PC-3 (cell line): ENCODE data around the gene ABCC5. TPM values are rescaled to one million over a fixed set of nuclear protein-coding genes. Genes with fewer than 3 reads are reported as not detected.

ENCODE experiments used
- ATAC-seq: fragments of 200-7000 bp; cut with Tn5 transposase; 2 replicates; pipeline ENCODE4 v1.9.1; 2020; ENCODE audit warnings: mild to moderate bottlenecking, moderate library complexity
- BruUV-seq: library from RNA; stranded (reverse); fragments of 400-500 nt; replicated peaks from 2 replicates; lab custom pipeline; 2021; lab: Mats Ljungman, UMichigan
- CTCF ChIA-PET: fragments of 300-600 bp; sonication (Branson Sonifier 250); formaldehyde crosslinking; loops from one replicate; lab custom pipeline; 2022; ENCODE audit warnings: antibody characterized with exemption; lab: Charles Lee
- POLR2A ChIA-PET: fragments of 300-600 bp; sonication (Branson Sonifier 250); formaldehyde crosslinking; loops from one replicate; lab custom pipeline; 2022; ENCODE audit warnings: antibody characterized with exemption; ENCODE audit not compliant: unreplicated experiment; lab: Charles Lee
- DNase-seq: peaks from one replicate; pipeline ENCODE4 v3.0.0-alpha.2; 2015
- H2AFZ ChIP-seq: fragments of 300-600 bp; sonication (generic); 2 replicates; pipeline ENCODE4 v1.6.0; 2016; ENCODE audit warnings: antibody characterized with exemption, low read length
- H3F3A ChIP-seq: fragments of 300-600 bp; sonication (generic); one replicate; pipeline ENCODE4 v1.6.0; 2017; ENCODE audit warnings: antibody characterized with exemption, low read length, control low read depth, mild to moderate bottlenecking; ENCODE audit not compliant: unreplicated experiment
- H3K27ac ChIP-seq: fragments of 300-600 bp; sonication (generic); 2 replicates; pipeline ENCODE4 v1.5.1; 2016; ENCODE audit warnings: mild to moderate bottlenecking, low read length
- H3K27me3 ChIP-seq: fragments of 300-600 bp; sonication (generic); 2 replicates; pipeline ENCODE4 v1.6.1; 2016; ENCODE audit warnings: low read length, mixed read lengths
- H3K36me3 ChIP-seq: fragments of 300-600 bp; sonication (generic); 2 replicates; pipeline ENCODE4 v1.6.1; 2016; ENCODE audit warnings: low read depth, mixed run types, low read length, mixed read lengths
- H3K4me1 ChIP-seq: fragments of 300-600 bp; sonication (generic); 2 replicates; pipeline ENCODE4 v1.5.1; 2016; ENCODE audit warnings: low read length; ENCODE audit not compliant: insufficient read depth
- H3K4me2 ChIP-seq: fragments of 300-600 bp; sonication (generic); 2 replicates; pipeline ENCODE4 v1.6.0; 2016; ENCODE audit warnings: low read length
- H3K4me3 ChIP-seq: fragments of 300-600 bp; sonication (generic); 2 replicates; pipeline ENCODE4 v1.5.1; 2016; ENCODE audit warnings: mild to moderate bottlenecking, low read length, mixed read lengths
- H3K79me2 ChIP-seq: fragments of 300-600 bp; sonication (generic); 2 replicates; pipeline ENCODE4 v1.6.1; 2017; ENCODE audit warnings: low read length, mixed read lengths
- H3K9ac ChIP-seq: fragments of 300-600 bp; sonication (generic); 2 replicates; pipeline ENCODE4 v1.6.0; 2016; ENCODE audit warnings: mild to moderate bottlenecking, low read length
- H3K9me2 ChIP-seq: fragments of 300-600 bp; sonication (generic); replicated peaks from 2 replicates; pipeline ENCODE4 v1.6.1; 2016; ENCODE audit warnings: mixed run types, low read length, mixed read lengths
- H3K9me3 ChIP-seq: fragments of 300-600 bp; sonication (generic); 2 replicates; pipeline ENCODE4 v1.6.1; 2016; ENCODE audit warnings: low read length, mixed read lengths
- H4K20me1 ChIP-seq: fragments of 300-600 bp; sonication (generic); 2 replicates; pipeline ENCODE4 v1.6.1; 2016; ENCODE audit warnings: low read length, mixed read lengths
- EZH2 ChIP-seq: fragments of 300-600 bp; sonication (generic); IDR thresholded peaks from one replicate; pipeline ENCODE4 v1.6.1; 2017; ENCODE audit warnings: antibody characterized with exemption, mild to moderate bottlenecking, low read length; ENCODE audit not compliant: unreplicated experiment
- EZH2phosphoT487 ChIP-seq: fragments of 300-600 bp; sonication (generic); IDR thresholded peaks from 2 replicates; pipeline ENCODE4 v1.6.1; 2018; ENCODE audit warnings: mild to moderate bottlenecking, antibody characterized with exemption, low read length, borderline replicate concordance
- intact Hi-C: fragments of 100-400 bp; cut with micrococcal nuclease; formaldehyde crosslinking; loops from 2 replicates; pipeline ENCODE4 v1.9.0; 2023
- total RNA-seq: library from RNA; depleted of rRNA; stranded (reverse); fragments of >200 nt; gene quantifications from 2 replicates; pipeline ENCODE4 v1.2.3, GENCODE V29; 2014
- TF ChIP-seq, protein P1 (sequence below): fragments of 300-600 bp; sonication (generic); conservative IDR thresholded peaks from 2 replicates; pipeline ENCODE4 v1.5.1; 2017; ENCODE audit warnings: antibody characterized with exemption, low read depth, mild to moderate bottlenecking, low read length

Gene ABCC5
- total RNA-seq, 1 experiment from 2014 or later: 16.1 TPM

DNA sequence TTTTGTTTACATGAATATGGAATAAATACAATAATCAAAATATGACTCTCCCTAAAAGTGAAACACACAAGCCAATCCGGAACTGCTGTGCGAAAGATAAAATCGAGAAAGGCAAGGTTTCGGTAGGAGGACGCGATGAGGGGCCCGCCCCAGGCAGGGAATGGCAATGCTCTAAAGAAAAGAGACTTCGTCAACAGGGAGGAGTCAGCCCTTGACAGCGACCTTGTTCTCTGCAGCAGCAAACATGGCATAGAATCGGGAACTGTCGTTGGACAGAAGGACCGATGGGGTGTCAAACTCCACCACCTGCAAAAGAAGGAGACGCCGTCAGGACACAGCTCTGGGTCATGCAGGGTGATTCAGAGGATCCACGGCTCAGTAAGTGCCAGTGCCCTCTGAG lies 96.6 kb downstream of the ABCC5 start:
- ChIA-PET CTCF (no interaction called here), POLR2A (no interaction called here)
- intact Hi-C loops: no loop called here
- H3K4me2 ChIP-seq: no peak overlapping the region
- H3K9me3 ChIP-seq: no peaks in the 10 kb centered on the region
- no peaks in the 10 kb centered on the region for H3K27me3 ChIP-seq
- no peak for ATAC-seq
- H2AFZ ChIP-seq: no peak overlapping the region
- no peak for DNase-seq
- no peaks in the 10 kb centered on the region for H3K9me2 ChIP-seq
- H3F3A ChIP-seq: peaks cover 5% of the 10 kb centered on the region
- H3K9ac ChIP-seq: no peak overlapping the region
- no TSS peak for BruUV-seq
- peaks cover 11% of the 10 kb centered on the region; the same call in 1 of the 2 replicates for H3K36me3 ChIP-seq
- TF ChIP-seq EZH2: no peak
- TF ChIP-seq, protein P1, sequence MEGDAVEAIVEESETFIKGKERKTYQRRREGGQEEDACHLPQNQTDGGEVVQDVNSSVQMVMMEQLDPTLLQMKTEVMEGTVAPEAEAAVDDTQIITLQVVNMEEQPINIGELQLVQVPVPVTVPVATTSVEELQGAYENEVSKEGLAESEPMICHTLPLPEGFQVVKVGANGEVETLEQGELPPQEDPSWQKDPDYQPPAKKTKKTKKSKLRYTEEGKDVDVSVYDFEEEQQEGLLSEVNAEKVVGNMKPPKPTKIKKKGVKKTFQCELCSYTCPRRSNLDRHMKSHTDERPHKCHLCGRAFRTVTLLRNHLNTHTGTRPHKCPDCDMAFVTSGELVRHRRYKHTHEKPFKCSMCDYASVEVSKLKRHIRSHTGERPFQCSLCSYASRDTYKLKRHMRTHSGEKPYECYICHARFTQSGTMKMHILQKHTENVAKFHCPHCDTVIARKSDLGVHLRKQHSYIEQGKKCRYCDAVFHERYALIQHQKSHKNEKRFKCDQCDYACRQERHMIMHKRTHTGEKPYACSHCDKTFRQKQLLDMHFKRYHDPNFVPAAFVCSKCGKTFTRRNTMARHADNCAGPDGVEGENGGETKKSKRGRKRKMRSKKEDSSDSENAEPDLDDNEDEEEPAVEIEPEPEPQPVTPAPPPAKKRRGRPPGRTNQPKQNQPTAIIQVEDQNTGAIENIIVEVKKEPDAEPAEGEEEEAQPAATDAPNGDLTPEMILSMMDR: no peak
- TF ChIP-seq EZH2phosphoT487: no peak
- H4K20me1 ChIP-seq: no peaks in the 10 kb centered on the region
- H3K4me1 ChIP-seq: peaks cover 22% of the 10 kb centered on the region
- H3K79me2 ChIP-seq: no peaks in the 10 kb centered on the region
- H3K27ac ChIP-seq: no peak overlapping the region
- no peak overlapping the region for H3K4me3 ChIP-seq

DNA sequence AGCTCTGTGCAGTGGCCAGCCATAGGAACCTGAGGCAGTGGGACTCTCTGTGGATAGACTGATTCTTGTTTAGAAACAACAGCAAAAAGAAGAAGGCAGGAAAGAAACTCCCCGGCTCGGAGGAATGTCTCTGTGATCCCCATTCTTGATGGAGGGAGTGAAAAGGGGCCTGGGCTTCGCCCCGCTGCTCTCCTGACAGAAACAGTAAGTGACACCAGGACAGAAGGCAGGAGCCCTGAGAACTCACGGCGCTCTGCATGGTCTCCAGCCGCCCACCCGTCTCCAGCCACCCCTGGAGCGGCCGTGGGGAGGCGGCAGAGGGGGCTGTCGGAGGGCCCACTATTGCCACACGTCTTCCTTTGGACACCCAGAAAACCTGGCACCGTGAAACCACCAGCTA lies 97.3 kb downstream of the ABCC5 start:
- no peaks in the 10 kb centered on the region for H3K9me3 ChIP-seq
- H4K20me1 ChIP-seq: no peaks in the 10 kb centered on the region
- H2AFZ ChIP-seq: no peak overlapping the region
- H3K27me3 ChIP-seq: no peaks in the 10 kb centered on the region
- intact Hi-C loops: no loop called here
- no peak overlapping the region for H3K27ac ChIP-seq
- no peaks in the 10 kb centered on the region for H3K9me2 ChIP-seq
- no TSS peak for BruUV-seq
- H3K4me3 ChIP-seq: no peak overlapping the region
- peaks cover 11% of the 10 kb centered on the region; the same call in 1 of the 2 replicates for H3K36me3 ChIP-seq
- no peak for DNase-seq
- H3K79me2 ChIP-seq: no peaks in the 10 kb centered on the region
- no peak overlapping the region for H3K4me2 ChIP-seq
- peaks cover 5% of the 10 kb centered on the region for H3F3A ChIP-seq
- H3K9ac ChIP-seq: no peak overlapping the region
- TF ChIP-seq, protein P1: no peak
- no peak for TF ChIP-seq EZH2phosphoT487
- no peak for TF ChIP-seq EZH2
- ChIA-PET POLR2A (no interaction called here), CTCF (no interaction called here)
- ATAC-seq: no peak
- H3K4me1 ChIP-seq: peaks cover 18% of the 10 kb centered on the region

DNA sequence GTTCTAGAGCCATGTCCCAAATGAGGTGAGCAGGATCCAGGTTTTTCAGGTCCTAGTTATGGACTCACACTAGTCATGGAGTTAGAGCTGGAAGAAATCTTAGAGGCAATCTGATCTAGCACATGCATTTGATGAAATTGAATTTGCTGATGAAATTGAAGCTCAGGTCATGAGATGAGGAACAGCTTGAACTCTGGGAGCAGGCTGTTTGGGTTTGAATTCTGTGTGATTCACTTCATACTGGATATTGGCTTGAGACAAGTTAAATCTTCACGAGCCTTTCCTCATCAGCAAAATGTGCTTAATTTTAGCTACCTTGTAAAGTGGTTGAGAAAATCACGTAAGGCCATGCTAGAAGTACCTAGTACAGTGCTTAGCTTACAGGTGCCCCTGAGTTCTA lies 99.5 kb downstream of the ABCC5 start:
- no peak overlapping the region for H3K27ac ChIP-seq
- no peaks in the 10 kb centered on the region for H3K79me2 ChIP-seq
- H3K9me3 ChIP-seq: no peaks in the 10 kb centered on the region
- H3K27me3 ChIP-seq: no peaks in the 10 kb centered on the region
- peaks cover 6% of the 10 kb centered on the region; the same call in 1 of the 2 replicates for H3K36me3 ChIP-seq
- H3K4me3 ChIP-seq: no peak overlapping the region
- no peak overlapping the region for H3K4me2 ChIP-seq
- H3K9me2 ChIP-seq: no peaks in the 10 kb centered on the region
- intact Hi-C loops: no loop called here
- no peak for ATAC-seq
- peaks cover 18% of the 10 kb centered on the region for H3K4me1 ChIP-seq
- no peak for TF ChIP-seq EZH2phosphoT487
- TF ChIP-seq, protein P1: no peak
- TF ChIP-seq EZH2: no peak
- H3K9ac ChIP-seq: no peak overlapping the region
- ChIA-PET CTCF (no interaction called here), POLR2A (no interaction called here)
- H4K20me1 ChIP-seq: no peaks in the 10 kb centered on the region
- H2AFZ ChIP-seq: no peak overlapping the region
- DNase-seq: no peak
- H3F3A ChIP-seq: no peaks in the 10 kb centered on the region
- BruUV-seq: no TSS peak
